Cardiac muscle cell (in vitro differentiated cells and primary cell): ENCODE results near the gene FSHR. TPM values are rescaled to one million over a fixed set of nuclear protein-coding genes. Genes with fewer than 3 reads are reported as not detected.

Experiments
- DNase-seq, 2 donors: peaks; one replicate each; pipeline versions ENCODE4 v3.0.0 to v3.0.0-alpha.2; 2010 to 2017; ENCODE audit warnings: low read depth in 1 of 2, low spot score in 1 of 2
- H3K27ac ChIP-seq: fragments of 200-600 bp; sonication (generic); 2 replicates; pipeline ENCODE4 v1.5.1; 2016
- H3K27me3 ChIP-seq: fragments of 200-600 bp; sonication (generic); 2 replicates; pipeline ENCODE4 v1.6.0; 2016; ENCODE audit warnings: control low read depth
- H3K36me3 ChIP-seq: fragments of 200-600 bp; sonication (generic); 2 replicates; pipeline ENCODE4 v1.5.1; 2016; ENCODE audit warnings: control low read depth
- H3K4me1 ChIP-seq: fragments of 200-600 bp; sonication (generic); 2 replicates; pipeline ENCODE4 v1.8.1; 2017; ENCODE audit warnings: low read depth, mild to moderate bottlenecking, mixed run types
- H3K4me3 ChIP-seq: fragments of 200-600 bp; sonication (generic); 2 replicates; pipeline ENCODE4 v1.5.1; 2016; ENCODE audit warnings: mild to moderate bottlenecking
- H3K9me3 ChIP-seq: fragments of 200-600 bp; sonication (generic); 2 replicates; pipeline ENCODE4 v1.5.1; 2017; ENCODE audit warnings: low read depth, mild to moderate bottlenecking, control low read depth
- polyA plus RNA-seq: library from polyadenylated mRNA; unstranded; fragments of >200 nt; fragmentation: Nextera tagmentation; extraction: Ambion mirVana; gene quantifications from 2 replicates; pipeline ENCODE4 v1.2.1, GENCODE V29; 2016
- total RNA-seq: library from RNA; depleted of rRNA; stranded (reverse); fragments of >200 nt; gene quantifications from 2 replicates; pipeline ENCODE4 v1.2.3, GENCODE V29; 2016
- TF ChIP-seq, protein P1 (sequence below): IDR thresholded peaks from 2 replicates; pipeline ENCODE4 v1.5.1; 2012; ENCODE audit warnings: low read depth, mild to moderate bottlenecking, low read length

The FSHR gene
- total and polyA plus RNA-seq, 2 experiments from 2014 or later, result 0.95 to 2.2 TPM

DNA sequence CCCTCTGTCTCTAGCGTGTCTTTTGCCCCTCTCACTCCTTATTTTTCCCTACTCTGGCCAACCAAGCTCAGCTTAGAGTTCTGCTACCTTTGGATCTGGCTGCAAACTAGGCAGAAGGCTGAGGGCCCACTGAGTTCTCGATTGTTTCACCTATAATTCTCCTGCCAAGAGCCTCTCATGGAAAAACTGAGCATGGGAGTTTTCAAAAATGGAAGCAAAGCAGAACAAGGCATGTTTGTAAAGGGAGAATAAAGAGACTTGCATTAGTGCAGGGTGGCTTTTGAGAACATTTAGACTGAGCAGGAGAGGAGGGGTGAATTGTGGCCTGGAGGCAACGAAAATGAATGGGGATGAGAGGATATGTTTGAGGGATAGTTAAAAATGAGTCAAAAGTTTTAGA is 45.9 kb downstream of the FSHR start:
- DNase-seq, result no peak
- H3K4me1 ChIP-seq, result peaks cover 9% of the 10 kb centered on the region
- H3K9me3 ChIP-seq, result no peaks in the 10 kb centered on the region
- H3K36me3 ChIP-seq, result no peaks in the 10 kb centered on the region
- H3K4me3 ChIP-seq, result no peak overlapping the region
- TF ChIP-seq, protein P1, sequence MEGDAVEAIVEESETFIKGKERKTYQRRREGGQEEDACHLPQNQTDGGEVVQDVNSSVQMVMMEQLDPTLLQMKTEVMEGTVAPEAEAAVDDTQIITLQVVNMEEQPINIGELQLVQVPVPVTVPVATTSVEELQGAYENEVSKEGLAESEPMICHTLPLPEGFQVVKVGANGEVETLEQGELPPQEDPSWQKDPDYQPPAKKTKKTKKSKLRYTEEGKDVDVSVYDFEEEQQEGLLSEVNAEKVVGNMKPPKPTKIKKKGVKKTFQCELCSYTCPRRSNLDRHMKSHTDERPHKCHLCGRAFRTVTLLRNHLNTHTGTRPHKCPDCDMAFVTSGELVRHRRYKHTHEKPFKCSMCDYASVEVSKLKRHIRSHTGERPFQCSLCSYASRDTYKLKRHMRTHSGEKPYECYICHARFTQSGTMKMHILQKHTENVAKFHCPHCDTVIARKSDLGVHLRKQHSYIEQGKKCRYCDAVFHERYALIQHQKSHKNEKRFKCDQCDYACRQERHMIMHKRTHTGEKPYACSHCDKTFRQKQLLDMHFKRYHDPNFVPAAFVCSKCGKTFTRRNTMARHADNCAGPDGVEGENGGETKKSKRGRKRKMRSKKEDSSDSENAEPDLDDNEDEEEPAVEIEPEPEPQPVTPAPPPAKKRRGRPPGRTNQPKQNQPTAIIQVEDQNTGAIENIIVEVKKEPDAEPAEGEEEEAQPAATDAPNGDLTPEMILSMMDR, result no peak
- H3K27ac ChIP-seq, result no peak overlapping the region
- H3K27me3 ChIP-seq, result no peaks in the 10 kb centered on the region

DNA sequence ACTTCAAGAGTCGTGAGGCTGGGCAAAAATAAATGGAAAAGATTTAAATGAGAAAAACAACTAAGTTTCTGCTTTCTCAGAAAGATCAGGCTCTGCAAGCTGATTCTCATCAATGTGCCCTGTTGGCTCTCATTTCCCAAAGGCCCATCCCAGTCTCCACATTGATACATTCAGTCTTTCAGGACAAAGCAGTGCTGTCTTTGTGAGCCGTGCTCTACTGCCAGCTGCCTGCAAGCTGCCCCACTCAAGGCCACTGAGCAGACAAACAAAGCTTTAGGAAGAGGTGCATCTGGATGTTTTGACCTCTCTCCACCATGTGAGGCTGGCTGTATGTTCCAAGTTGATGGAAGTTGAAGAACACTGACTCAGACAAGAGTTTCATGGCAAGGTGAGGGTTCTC is 48.8 kb downstream of the FSHR start:
- H3K27ac ChIP-seq, result no peak overlapping the region
- H3K36me3 ChIP-seq, result no peaks in the 10 kb centered on the region
- DNase-seq, result no peak
- no peaks in the 10 kb centered on the region for H3K27me3 ChIP-seq
- TF ChIP-seq, protein P1, result no peak
- no peak overlapping the region for H3K4me3 ChIP-seq
- H3K9me3 ChIP-seq, result no peaks in the 10 kb centered on the region
- H3K4me1 ChIP-seq, result peaks cover 9% of the 10 kb centered on the region

DNA sequence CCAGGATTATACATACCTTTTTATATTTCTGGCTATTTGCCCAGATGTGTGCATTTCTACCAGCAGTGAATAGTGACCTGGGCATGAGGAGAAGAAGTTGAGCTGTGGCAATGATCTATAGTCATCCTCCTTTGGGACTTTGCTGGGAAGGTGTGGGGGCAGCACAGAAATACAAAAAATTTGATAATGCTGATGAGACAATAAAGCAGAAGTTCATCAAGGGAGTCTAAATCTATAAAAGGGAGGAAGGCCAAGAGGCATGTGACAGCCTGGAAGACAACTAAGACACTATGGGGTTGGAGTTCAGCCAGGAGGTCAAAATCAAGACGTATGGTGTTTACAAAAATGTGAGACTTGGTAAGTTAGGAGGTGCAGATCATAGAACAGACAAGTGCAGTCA is 52.2 kb downstream of the FSHR start:
- Histone ChIP-seq H3K27me3 (no peaks in the 10 kb centered on the region), H3K36me3 (no peaks in the 10 kb centered on the region), H3K4me1 (peaks cover 4% of the 10 kb centered on the region), H3K9me3 (no peaks in the 10 kb centered on the region), H3K27ac (no peak overlapping the region), H3K4me3 (no peak overlapping the region)
- TF ChIP-seq, protein P1, result no peak
- DNase-seq, result no peak

DNA sequence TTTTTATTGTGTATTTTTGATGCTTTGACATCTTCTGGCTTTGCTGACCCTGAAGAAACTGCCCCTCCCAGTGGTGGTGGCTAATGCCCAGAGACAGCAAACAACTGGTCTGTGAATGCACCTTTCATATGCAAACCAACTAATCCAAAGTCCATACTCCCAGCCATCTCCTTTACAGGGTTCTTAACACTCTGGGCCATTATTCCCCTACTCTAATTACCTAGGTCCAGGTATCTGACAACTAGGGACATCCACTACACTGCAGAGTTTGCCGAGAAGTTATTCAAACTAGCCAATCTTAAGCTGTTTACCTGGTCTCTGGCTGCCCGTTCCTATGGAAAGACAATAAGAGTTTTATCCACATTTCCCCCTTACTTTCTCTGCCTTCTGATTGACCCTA is 73.6 kb downstream of the FSHR start:
- no peak for DNase-seq
- no peak overlapping the region for H3K27ac ChIP-seq

DNA sequence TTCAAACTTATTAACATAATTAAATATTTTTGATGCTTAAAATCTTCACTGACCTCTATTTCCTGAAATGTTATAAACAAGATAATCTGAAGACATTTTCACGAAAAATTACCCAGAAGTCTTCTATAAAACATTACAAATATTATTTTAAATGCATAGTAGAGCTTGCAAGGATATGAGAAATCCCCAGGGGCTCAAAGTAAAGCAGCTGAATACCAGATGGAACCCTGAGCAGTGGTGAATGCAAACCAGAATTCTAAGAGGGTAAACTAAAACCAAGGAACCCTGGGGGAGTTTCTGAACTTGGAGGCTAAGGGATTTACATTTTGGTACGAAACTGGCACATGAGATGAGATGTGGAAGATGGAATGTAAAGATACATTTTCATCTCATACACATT is 83.6 kb downstream of the FSHR start:
- H3K9me3 ChIP-seq, result no peaks in the 10 kb centered on the region
- TF ChIP-seq, protein P1, result no peak
- H3K4me1 ChIP-seq, result no peaks in the 10 kb centered on the region
- no peak overlapping the region for H3K4me3 ChIP-seq
- no peak for DNase-seq
- no peaks in the 10 kb centered on the region for H3K36me3 ChIP-seq
- H3K27me3 ChIP-seq, result no peaks in the 10 kb centered on the region
- H3K27ac ChIP-seq, result no peak overlapping the region

More for the DNA sequence above, 73.6 kb downstream of the FSHR start:
- H3K36me3 ChIP-seq, result no peaks in the 10 kb centered on the region
- no peak overlapping the region for H3K4me3 ChIP-seq
- H3K27me3 ChIP-seq, result no peaks in the 10 kb centered on the region
- TF ChIP-seq, protein P1, result no peak
- H3K9me3 ChIP-seq, result no peaks in the 10 kb centered on the region
- H3K4me1 ChIP-seq, result no peaks in the 10 kb centered on the region

DNA sequence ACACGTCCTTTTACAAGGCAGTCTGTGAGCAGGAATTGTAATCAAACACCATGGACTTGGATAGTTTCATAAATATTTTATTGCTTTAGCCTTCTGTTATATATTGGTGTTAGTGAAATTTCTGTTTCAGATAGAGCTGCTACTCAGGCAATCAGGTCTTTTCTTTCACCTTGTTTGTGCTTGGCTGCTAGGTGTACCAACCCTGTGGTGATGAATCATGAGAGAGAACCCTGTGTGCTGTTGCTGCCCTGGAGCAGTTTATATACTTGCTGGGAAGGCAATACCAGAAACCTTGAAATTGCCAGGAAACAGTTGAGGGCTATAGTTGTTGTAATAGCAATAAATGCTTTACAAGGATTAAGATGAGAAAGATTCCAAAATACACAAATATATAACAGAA is 84.5 kb downstream of the FSHR start:
- H3K9me3 ChIP-seq, result no peaks in the 10 kb centered on the region
- TF ChIP-seq, protein P1, result no peak

More for the DNA sequence above, 84.5 kb downstream of the FSHR start:
- H3K27me3 ChIP-seq, result no peaks in the 10 kb centered on the region
- no peak overlapping the region for H3K27ac ChIP-seq
- DNase-seq, result no peak
- no peaks in the 10 kb centered on the region for H3K36me3 ChIP-seq
- no peak overlapping the region for H3K4me3 ChIP-seq
- H3K4me1 ChIP-seq, result no peaks in the 10 kb centered on the region
